AG04450 (cell line): ENCODE measurements around the gene CDK5R2. TPM values are rescaled to one million over a fixed set of nuclear protein-coding genes. Genes with fewer than 3 reads are reported as not detected.

Experiments used
- CTCF ChIA-PET: fragments of 300-600, 350-600 bp; formaldehyde crosslinking; extraction: SDS; loops from one replicate; lab custom pipeline; 2022; ENCODE audit warnings: antibody characterized with exemption, inconsistent platforms; lab: Charles Lee
- POLR2A ChIA-PET: fragments of 350-600 bp; formaldehyde crosslinking; extraction: SDS; loops from one replicate; lab custom pipeline; 2021; ENCODE audit warnings: antibody characterized with exemption, inconsistent platforms; lab: Yijun Ruan, JAX
- DNase-seq: peaks from one replicate; pipeline ENCODE4 v3.0.0-alpha.2; 2011; ENCODE audit warnings: low read depth, low spot score
- H3K27ac ChIP-seq: one replicate; pipeline ENCODE4 v1.5.1; 2012; ENCODE audit warnings: low read depth, low read length, control low read depth
- H3K27me3 ChIP-seq: one replicate; pipeline ENCODE4 v1.6.0; 2012; ENCODE audit warnings: low read length; ENCODE audit not compliant: control insufficient read depth, insufficient read depth
- H3K4me3 ChIP-seq: 2 replicates; pipeline ENCODE4 v1.5.1; 2011; ENCODE audit warnings: mild to moderate bottlenecking, low read depth, low read length, control low read depth
- H3K9me3 ChIP-seq: 2 replicates; pipeline ENCODE4 v1.5.1; 2012; ENCODE audit warnings: low read length; ENCODE audit not compliant: control insufficient read depth, insufficient read depth
- CTCF ChIP-seq: IDR thresholded peaks from 2 replicates; pipeline ENCODE4 v1.5.1; 2011; ENCODE audit warnings: low read depth, low read length, control low read depth, inconsistent platforms
- polyA plus RNA-seq: library from polyadenylated mRNA; depleted of rRNA; stranded (reverse); fragments of >200 nt; gene quantifications from 2 replicates; pipeline ENCODE4 v1.2.3, GENCODE V29; 2011

Gene CDK5R2
- polyA plus RNA-seq, 1 experiment = 0.05 TPM

- ChIA-PET POLR2A (interaction anchor here (0.7 kb wide), 1 partner anchor 226 kb away, joined by 3 read pairs; no protein-coding TSS in a partner anchor), CTCF (no interaction called here)
- no peak overlapping the region for H3K27ac ChIP-seq
- DNase-seq = no peak
- no peak for TF ChIP-seq CTCF
- peaks cover 90% of the 10 kb centered on the region for H3K27me3 ChIP-seq
- no peaks in the 10 kb centered on the region; the same call in 1 of the 2 replicates for H3K9me3 ChIP-seq
- H3K4me3 ChIP-seq = no peak overlapping the region
Measured at GRCh38 chr2:218991674-218992168, 32.3 kb downstream of the CDK5R2 start.

- POLR2A ChIA-PET = interaction anchor here (0.7 kb wide), 1 partner anchor 225 kb away, joined by 3 read pairs; no protein-coding TSS in a partner anchor
- no peak overlapping the region for H3K4me3 ChIP-seq
- CTCF ChIA-PET = no interaction called here
- no peak for TF ChIP-seq CTCF
- H3K27ac ChIP-seq = no peak overlapping the region
- H3K27me3 ChIP-seq = peaks cover 87% of the 10 kb centered on the region
- no peak for DNase-seq
- no peaks in the 10 kb centered on the region; the same call in 1 of the 2 replicates for H3K9me3 ChIP-seq
Measured at GRCh38 chr2:218992196-218992595, 32.7 kb downstream of the CDK5R2 start.

- Histone ChIP-seq H3K4me3 (no peak overlapping the region; the same call in 1 of the 2 replicates), H3K27me3 (peaks cover 88% of the 10 kb centered on the region), H3K27ac (no peak overlapping the region), H3K9me3 (no peaks in the 10 kb centered on the region; the same call in 1 of the 2 replicates)
- no peak for DNase-seq
- POLR2A ChIA-PET = interaction anchor here (0.7 kb wide), 1 partner anchor 225 kb away, joined by 3 read pairs; no protein-coding TSS in a partner anchor
- no peak for TF ChIP-seq CTCF
- CTCF ChIA-PET = interaction anchor here (0.8 to 1.0 kb wide), 2 partner anchors 162 to 219 kb away, joined by 3 to 5 read pairs; no protein-coding TSS in a partner anchor
Measured at GRCh38 chr2:218992703-218993344, 33.4 kb downstream of the CDK5R2 start.

- Histone ChIP-seq H3K4me3 (peak within 1 kb of the TSS; percentile 34), H3K27ac (no peak within 1 kb of the TSS), H3K27me3 (peaks cover 83% of the 10 kb centered on the region), H3K9me3 (no peaks in the 10 kb centered on the region; the same call in 1 of the 2 replicates)
- TF ChIP-seq CTCF = peak; percentile 11; the same call in 1 of the 2 replicates
- CTCF ChIA-PET = interaction anchor here (0.6 to 1.9 kb wide), 6 partner anchors 12 to 218 kb away, joined by 3 to 17 read pairs (median 4); no protein-coding TSS in a partner anchor
- no peak for DNase-seq
- POLR2A ChIA-PET = no interaction called here
Measured at GRCh38 chr2:218993345-218994315, 34.2 kb downstream of the CDK5R2 start, which contains the start of gene CRYBA2. TSS of gene CRYBA2 (minus strand) at chr2:218993422. CDS start at chr2:218993176, 246 bp downstream.
